Mesenchymal stem cell (in vitro differentiated cells and primary cell): ENCODE results near the gene TPO.

Source experiments
- DNase-seq: peaks from one replicate; pipeline ENCODE4 v3.0.0-alpha.2; 2013
- H2AFZ ChIP-seq: one replicate; pipeline ENCODE4 v1.6.1; 2013; ENCODE audit warnings: low read depth, mild to moderate bottlenecking, control low read depth, inconsistent platforms, low read length, moderate library complexity
- H2AK5ac ChIP-seq: 2 replicates; pipeline ENCODE4 v1.6.1; 2013; ENCODE audit warnings: low read length, moderate library complexity, mild to moderate bottlenecking, inconsistent platforms; ENCODE audit not compliant: severe bottlenecking
- H2BK120ac ChIP-seq: one replicate; pipeline ENCODE4 v1.6.1; 2013; ENCODE audit warnings: low read depth, mild to moderate bottlenecking, inconsistent platforms, low read length, moderate library complexity
- H2BK12ac ChIP-seq, 2 experiments: one replicate each; pipeline ENCODE4 v1.6.1; 2013; ENCODE audit warnings: inconsistent platforms in 2 of 2, low read length in 2 of 2, mild to moderate bottlenecking in 2 of 2, moderate library complexity in 2 of 2, control low read depth in 1 of 2
- H2BK15ac ChIP-seq: one replicate; pipeline ENCODE4 v1.6.1; 2013; ENCODE audit warnings: mild to moderate bottlenecking, low read depth, inconsistent platforms; ENCODE audit not compliant: poor library complexity, severe bottlenecking
- H2BK5ac ChIP-seq: 2 replicates; pipeline ENCODE4 v1.6.1; 2013; ENCODE audit warnings: low read depth, mild to moderate bottlenecking, low read length, control low read depth, inconsistent platforms; ENCODE audit not compliant: poor library complexity, severe bottlenecking
- H3K14ac ChIP-seq, 2 experiments: one replicate each; pipeline ENCODE4 v1.6.1; 2013; ENCODE audit warnings: inconsistent platforms in 2 of 2, low read length in 2 of 2, control low read depth in 1 of 2, mild to moderate bottlenecking in 1 of 2, moderate library complexity in 1 of 2
- H3K18ac ChIP-seq, 2 experiments: one replicate each; pipeline ENCODE4 v1.6.1; 2013; ENCODE audit warnings: inconsistent platforms in 2 of 2, low read length in 2 of 2, control low read depth in 1 of 2, low read depth in 1 of 2, mild to moderate bottlenecking in 1 of 2
- H3K23ac ChIP-seq, 2 experiments: one replicate each; pipeline ENCODE4 v1.6.1; 2013; ENCODE audit warnings: inconsistent platforms in 2 of 2, low read length in 2 of 2, mild to moderate bottlenecking in 2 of 2, moderate library complexity in 2 of 2, control low read depth in 1 of 2
- H3K27ac ChIP-seq: 2 replicates; pipeline ENCODE4 v1.5.1; 2013; ENCODE audit warnings: mild to moderate bottlenecking, moderate library complexity, low read length, control low read depth, inconsistent platforms; ENCODE audit not compliant: poor library complexity, severe bottlenecking
- H3K27me3 ChIP-seq, 2 experiments: 2 replicates each; pipeline versions ENCODE4 v1.6.1 to v1.7.0; 2013; ENCODE audit warnings: low read length in 2 of 2, mild to moderate bottlenecking in 2 of 2, moderate library complexity in 2 of 2, control low read depth in 1 of 2, inconsistent platforms in 1 of 2; ENCODE audit not compliant: control insufficient read depth in 1 of 2, insufficient read depth in 1 of 2
- H3K36me3 ChIP-seq, 2 experiments: 2 replicates each; pipeline versions ENCODE4 v1.6.1 to v1.7.0; 2013; ENCODE audit warnings: low read length in 2 of 2, control low read depth in 1 of 2, inconsistent platforms in 1 of 2, low read depth in 1 of 2, mild to moderate bottlenecking in 1 of 2; ENCODE audit not compliant: insufficient read depth in 2 of 2, control insufficient read depth in 1 of 2
- H3K4ac ChIP-seq, 2 experiments: one replicate each; pipeline ENCODE4 v1.6.1; 2013; ENCODE audit warnings: inconsistent platforms in 2 of 2, low read length in 2 of 2, mild to moderate bottlenecking in 2 of 2, moderate library complexity in 2 of 2, control low read depth in 1 of 2, low read depth in 1 of 2
- H3K4me1 ChIP-seq: 2 replicates; pipeline ENCODE4 v1.6.1; 2013; ENCODE audit warnings: low read depth, low read length, control low read depth; ENCODE audit not compliant: control insufficient read depth, insufficient read depth
- H3K4me2 ChIP-seq: 2 replicates; pipeline ENCODE4 v1.6.1; 2013; ENCODE audit warnings: low read length, mild to moderate bottlenecking, inconsistent platforms; ENCODE audit not compliant: poor library complexity, severe bottlenecking
- H3K4me3 ChIP-seq, 2 experiments: 2 replicates each; pipeline versions ENCODE4 v1.5.1 to v1.7.0; 2013; ENCODE audit warnings: low read length in 2 of 2, mild to moderate bottlenecking in 2 of 2, control low read depth in 1 of 2, low read depth in 1 of 2; ENCODE audit not compliant: insufficient read depth in 1 of 2
- H3K79me1 ChIP-seq: replicated peaks from 2 replicates; pipeline ENCODE4 v1.6.1; 2013; ENCODE audit warnings: mild to moderate bottlenecking, control low read depth, low read length, inconsistent platforms; ENCODE audit not compliant: poor library complexity, severe bottlenecking
- H3K9ac ChIP-seq: 2 replicates; pipeline ENCODE4 v1.7.0; 2013; ENCODE audit warnings: mild to moderate bottlenecking, low read length, moderate library complexity
- H3K9me3 ChIP-seq: 2 replicates; pipeline ENCODE4 v1.7.0; 2013; ENCODE audit warnings: mild to moderate bottlenecking, low read length; ENCODE audit not compliant: control insufficient read depth
- H4K8ac ChIP-seq: one replicate; pipeline ENCODE4 v1.6.1; 2013; ENCODE audit warnings: inconsistent platforms, mild to moderate bottlenecking, low read length, moderate library complexity
- H4K91ac ChIP-seq: one replicate; pipeline ENCODE4 v1.6.1; 2013; ENCODE audit warnings: mild to moderate bottlenecking, low read length, inconsistent platforms
- WGBS: methylation state at CpG from one replicate; pipeline ENCODE4 v1.1.7; 2013; ENCODE audit warnings: mixed read lengths; 5-methylcytosine and 5-hydroxymethylcytosine counted together

The TPO gene

DNA sequence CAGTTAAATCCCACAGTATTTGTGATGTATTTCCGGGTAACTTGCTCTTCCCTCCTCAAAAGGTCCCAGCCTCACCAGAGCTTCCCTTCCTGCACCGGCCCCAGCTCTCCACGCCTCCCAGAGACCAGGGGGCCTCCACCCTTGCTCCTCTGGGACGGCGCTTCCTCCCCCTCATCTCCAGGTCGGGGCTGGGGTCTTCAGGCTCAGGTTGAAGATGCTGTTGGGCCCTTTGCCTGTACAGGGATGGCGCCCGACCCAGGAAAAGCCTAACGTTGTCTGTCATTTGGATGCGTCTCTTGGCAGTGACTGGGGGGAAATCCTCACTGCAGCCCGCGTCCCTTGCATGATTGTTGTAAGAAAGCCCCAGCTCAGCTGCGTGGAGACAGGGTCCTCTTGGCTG, 126.7 kb downstream of the TPO start:
- no peak overlapping the region for H3K14ac ChIP-seq
- H2AK5ac ChIP-seq: no peak overlapping the region
- H2BK12ac ChIP-seq: no peak overlapping the region
- no peaks in the 10 kb centered on the region for H3K79me1 ChIP-seq
- peaks cover 0 to 3% of the 10 kb centered on the region in 2 experiments for H3K36me3 ChIP-seq
- DNase-seq: no peak
- H3K18ac ChIP-seq: no peak overlapping the region
- H3K4me1 ChIP-seq: peaks cover 5% of the 10 kb centered on the region
- no peak overlapping the region for H3K4me2 ChIP-seq
- H4K91ac ChIP-seq: no peak overlapping the region
- H3K4ac ChIP-seq: no peak overlapping the region
- no peak overlapping the region for H4K8ac ChIP-seq
- H3K9ac ChIP-seq: no peak overlapping the region
- 88% methylated on average over 12 of the region's 13 CpGs for WGBS
- no peaks in the 10 kb centered on the region for H3K9me3 ChIP-seq
- no peak overlapping the region for H3K4me3 ChIP-seq
- H3K27ac ChIP-seq: no peak overlapping the region
- H3K27me3 ChIP-seq: peaks cover 0 to 28% of the 10 kb centered on the region in 2 experiments
- H3K23ac ChIP-seq: no peak overlapping the region
- H2BK15ac ChIP-seq: no peak overlapping the region
- no peak overlapping the region for H2BK5ac ChIP-seq
- no peak overlapping the region for H2BK120ac ChIP-seq
- H2AFZ ChIP-seq: no peak overlapping the region

DNA sequence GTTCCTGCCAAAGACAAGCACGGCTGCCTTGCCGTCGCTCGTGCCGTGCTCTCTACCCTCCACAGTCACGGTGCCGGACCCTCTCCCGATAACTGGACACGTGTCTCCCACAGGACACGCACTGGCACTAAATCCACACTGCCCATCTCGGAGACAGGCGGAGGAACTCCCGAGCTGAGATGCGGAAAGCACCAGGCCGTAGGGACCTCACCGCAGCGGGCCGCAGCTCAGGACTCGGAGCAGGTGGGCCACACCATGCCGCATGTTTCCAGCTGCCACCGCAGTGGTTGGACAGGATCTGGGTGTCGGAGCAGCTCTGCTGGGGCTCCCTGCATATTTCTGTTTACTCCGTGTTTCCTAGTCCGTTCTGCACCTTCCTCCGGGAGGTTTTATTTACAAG, 127.2 kb downstream of the TPO start:
- H3K18ac ChIP-seq: no peak overlapping the region
- H3K4me1 ChIP-seq: peaks cover 5% of the 10 kb centered on the region
- no peak overlapping the region for H3K4me3 ChIP-seq
- no peak overlapping the region for H2BK15ac ChIP-seq
- no peak overlapping the region for H3K27ac ChIP-seq
- H3K14ac ChIP-seq: no peak overlapping the region
- no peaks in the 10 kb centered on the region for H3K79me1 ChIP-seq
- H3K36me3 ChIP-seq: peaks cover 0 to 3% of the 10 kb centered on the region in 2 experiments
- no peak overlapping the region for H2AFZ ChIP-seq
- H3K4ac ChIP-seq: no peak overlapping the region
- H3K4me2 ChIP-seq: no peak overlapping the region
- H2BK5ac ChIP-seq: no peak overlapping the region
- no peak for DNase-seq
- H4K8ac ChIP-seq: no peak overlapping the region
- H3K27me3 ChIP-seq: peaks cover 0 to 28% of the 10 kb centered on the region in 2 experiments
- no peak overlapping the region for H3K23ac ChIP-seq
- 89% methylated on average over 25 of the region's 25 CpGs for WGBS
- H2BK120ac ChIP-seq: no peak overlapping the region
- H3K9ac ChIP-seq: no peak overlapping the region
- no peak overlapping the region for H2AK5ac ChIP-seq
- H4K91ac ChIP-seq: no peak overlapping the region
- H2BK12ac ChIP-seq: no peak overlapping the region
- H3K9me3 ChIP-seq: no peaks in the 10 kb centered on the region

DNA sequence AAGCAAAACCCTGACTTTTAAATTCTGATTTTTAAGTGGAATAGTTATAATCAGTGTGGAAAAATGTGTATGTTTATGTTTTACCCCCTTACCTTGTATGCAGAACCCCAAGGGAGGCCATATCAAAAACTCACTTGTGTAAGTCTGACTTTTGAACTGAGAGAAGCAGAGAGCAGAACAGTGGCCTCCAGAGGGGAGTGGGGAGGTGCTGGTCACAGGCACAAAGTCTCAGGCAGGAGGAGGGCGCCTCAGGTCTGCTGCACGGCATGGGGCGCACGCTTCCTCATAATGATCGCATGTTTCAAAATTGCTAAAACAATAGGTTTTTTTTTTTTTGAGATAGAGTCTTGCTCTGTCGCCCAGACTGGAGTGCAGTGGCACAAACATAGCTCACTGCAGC, 127.8 kb downstream of the TPO start:
- Histone ChIP-seq H3K4me3 (no peak overlapping the region), H3K79me1 (no peaks in the 10 kb centered on the region), H4K8ac (no peak overlapping the region), H3K4ac (no peak overlapping the region), H2BK15ac (no peak overlapping the region), H3K9ac (no peak overlapping the region), H3K36me3 (peaks cover 0 to 3% of the 10 kb centered on the region in 2 experiments), H3K4me2 (no peak overlapping the region), H3K27ac (no peak overlapping the region), H2AFZ (no peak overlapping the region), H2BK120ac (no peak overlapping the region), H2BK5ac (no peak overlapping the region), H3K9me3 (no peaks in the 10 kb centered on the region), H3K18ac (no peak overlapping the region), H3K27me3 (peaks cover 0 to 28% of the 10 kb centered on the region in 2 experiments), H3K23ac (no peak overlapping the region), H3K4me1 (peaks cover 5% of the 10 kb centered on the region), H4K91ac (no peak overlapping the region), H2BK12ac (no peak overlapping the region), H3K14ac (no peak overlapping the region), H2AK5ac (no peak overlapping the region)
- DNase-seq: no peak
- 90% methylated on average over 6 of the region's 6 CpGs for WGBS

DNA sequence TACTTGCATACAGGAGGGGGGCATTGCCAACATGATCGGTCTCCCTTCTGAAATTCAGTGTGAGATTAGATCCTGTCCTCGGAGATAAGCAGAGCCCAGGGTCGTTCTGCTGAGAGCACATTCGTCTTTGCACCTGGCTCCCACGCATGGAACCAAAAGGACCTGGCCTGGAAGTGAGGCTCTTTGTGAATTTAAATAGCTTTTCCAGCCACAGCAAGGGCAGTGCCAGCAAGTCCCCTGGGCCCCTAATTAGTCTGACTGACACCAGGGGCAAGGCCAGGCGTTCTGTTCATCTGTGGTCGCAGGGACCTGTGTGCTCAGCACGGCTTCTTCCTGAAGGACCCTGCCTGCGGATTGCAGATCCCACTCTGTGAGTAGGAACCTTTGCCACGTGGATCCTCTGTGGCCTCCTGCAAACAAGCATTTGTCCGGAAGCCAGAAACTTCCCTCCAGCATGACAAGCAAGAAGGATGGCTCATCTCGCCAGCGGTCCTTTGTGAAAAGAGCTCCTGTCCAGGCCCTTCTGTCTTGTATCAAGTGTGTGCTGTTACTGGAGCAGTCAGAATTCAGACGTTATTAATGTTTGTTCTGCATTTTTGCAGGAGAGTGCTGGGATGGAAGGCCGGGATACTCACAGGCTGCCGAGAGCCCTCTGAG, 128.7 kb downstream of the TPO start:
- no peak overlapping the region for H3K23ac ChIP-seq
- no peak overlapping the region for H3K4me3 ChIP-seq
- no peak overlapping the region for H2BK120ac ChIP-seq
- no peak overlapping the region for H3K4ac ChIP-seq
- no peak overlapping the region for H3K27ac ChIP-seq
- H3K9ac ChIP-seq: no peak overlapping the region
- no peak overlapping the region for H3K14ac ChIP-seq
- no peak overlapping the region for H2AFZ ChIP-seq
- no peak overlapping the region for H2BK15ac ChIP-seq
- H3K4me1 ChIP-seq: peaks cover 5% of the 10 kb centered on the region
- peaks cover 0 to 36% of the 10 kb centered on the region in 2 experiments for H3K27me3 ChIP-seq
- WGBS: 69% methylated on average over 16 of the region's 16 CpGs
- H4K91ac ChIP-seq: no peak overlapping the region
- peaks cover 0 to 3% of the 10 kb centered on the region in 2 experiments for H3K36me3 ChIP-seq
- H2BK5ac ChIP-seq: no peak overlapping the region
- H3K9me3 ChIP-seq: no peaks in the 10 kb centered on the region
- no peak overlapping the region for H2BK12ac ChIP-seq
- H3K18ac ChIP-seq: no peak overlapping the region
- no peak overlapping the region for H2AK5ac ChIP-seq
- DNase-seq: no peak
- H4K8ac ChIP-seq: no peak overlapping the region
- no peaks in the 10 kb centered on the region for H3K79me1 ChIP-seq
- no peak overlapping the region for H3K4me2 ChIP-seq
